ENCODE results near the gene NEIL1.
"Not testable (repeated sequence)": the region's sequence is repeated elsewhere in the genome, so short reads cannot be mapped to it uniquely, and the experiment has no call there.

The NEIL1 gene

GRCh38 chr15:75371486-75371885 is 24.6 kb downstream of the NEIL1 start:
- Histone ChIP-seq H3K79me2 (ENCODE audit: insufficient read depth, low read length) (peaks cover 26% of the 10 kb centered on the region), H3K4me2 (ENCODE audit: insufficient read depth, low read length) (no peak overlapping the region), H3K4me3 (ENCODE audit: low read depth in 1 of 2, low read length in 2 of 2) (no peak overlapping the region), H3K27me3 (ENCODE audit: insufficient read depth, low read length, poor library complexity) (no peaks in the 10 kb centered on the region), H4K20me1 (ENCODE audit: insufficient read depth, low read length) (peaks cover 20% of the 10 kb centered on the region), H3K4me1 (ENCODE audit: insufficient read depth, low read length) (peaks cover 31% of the 10 kb centered on the region), H3K36me3 (ENCODE audit: insufficient read depth, low read length) (peaks cover 68% of the 10 kb centered on the region), H2AFZ (ENCODE audit: low read depth, low read length) (no peak overlapping the region), H3K9ac (ENCODE audit: low read depth, low read length) (no peak overlapping the region), H3K27ac (ENCODE audit: low read length) (no peak overlapping the region), H3K9me3 (ENCODE audit: insufficient read depth, low read length, severe bottlenecking) (no peaks in the 10 kb centered on the region)
- DNase-seq: no peak
- TF ChIP-seq, protein P1, sequence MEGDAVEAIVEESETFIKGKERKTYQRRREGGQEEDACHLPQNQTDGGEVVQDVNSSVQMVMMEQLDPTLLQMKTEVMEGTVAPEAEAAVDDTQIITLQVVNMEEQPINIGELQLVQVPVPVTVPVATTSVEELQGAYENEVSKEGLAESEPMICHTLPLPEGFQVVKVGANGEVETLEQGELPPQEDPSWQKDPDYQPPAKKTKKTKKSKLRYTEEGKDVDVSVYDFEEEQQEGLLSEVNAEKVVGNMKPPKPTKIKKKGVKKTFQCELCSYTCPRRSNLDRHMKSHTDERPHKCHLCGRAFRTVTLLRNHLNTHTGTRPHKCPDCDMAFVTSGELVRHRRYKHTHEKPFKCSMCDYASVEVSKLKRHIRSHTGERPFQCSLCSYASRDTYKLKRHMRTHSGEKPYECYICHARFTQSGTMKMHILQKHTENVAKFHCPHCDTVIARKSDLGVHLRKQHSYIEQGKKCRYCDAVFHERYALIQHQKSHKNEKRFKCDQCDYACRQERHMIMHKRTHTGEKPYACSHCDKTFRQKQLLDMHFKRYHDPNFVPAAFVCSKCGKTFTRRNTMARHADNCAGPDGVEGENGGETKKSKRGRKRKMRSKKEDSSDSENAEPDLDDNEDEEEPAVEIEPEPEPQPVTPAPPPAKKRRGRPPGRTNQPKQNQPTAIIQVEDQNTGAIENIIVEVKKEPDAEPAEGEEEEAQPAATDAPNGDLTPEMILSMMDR (IDR thresholded peaks at IDR 0.05; ENCODE audit: borderline replicate concordance, extremely low read depth, low read length, poor library complexity, severe bottlenecking): no peak
- no peak for TF ChIP-seq EZH2 (IDR thresholded peaks at IDR 0.05; ENCODE audit: borderline replicate concordance, low read depth, low read length, severe bottlenecking)
- ATAC-seq (ENCODE audit: insufficient read depth, low read depth): no peak

DNA sequence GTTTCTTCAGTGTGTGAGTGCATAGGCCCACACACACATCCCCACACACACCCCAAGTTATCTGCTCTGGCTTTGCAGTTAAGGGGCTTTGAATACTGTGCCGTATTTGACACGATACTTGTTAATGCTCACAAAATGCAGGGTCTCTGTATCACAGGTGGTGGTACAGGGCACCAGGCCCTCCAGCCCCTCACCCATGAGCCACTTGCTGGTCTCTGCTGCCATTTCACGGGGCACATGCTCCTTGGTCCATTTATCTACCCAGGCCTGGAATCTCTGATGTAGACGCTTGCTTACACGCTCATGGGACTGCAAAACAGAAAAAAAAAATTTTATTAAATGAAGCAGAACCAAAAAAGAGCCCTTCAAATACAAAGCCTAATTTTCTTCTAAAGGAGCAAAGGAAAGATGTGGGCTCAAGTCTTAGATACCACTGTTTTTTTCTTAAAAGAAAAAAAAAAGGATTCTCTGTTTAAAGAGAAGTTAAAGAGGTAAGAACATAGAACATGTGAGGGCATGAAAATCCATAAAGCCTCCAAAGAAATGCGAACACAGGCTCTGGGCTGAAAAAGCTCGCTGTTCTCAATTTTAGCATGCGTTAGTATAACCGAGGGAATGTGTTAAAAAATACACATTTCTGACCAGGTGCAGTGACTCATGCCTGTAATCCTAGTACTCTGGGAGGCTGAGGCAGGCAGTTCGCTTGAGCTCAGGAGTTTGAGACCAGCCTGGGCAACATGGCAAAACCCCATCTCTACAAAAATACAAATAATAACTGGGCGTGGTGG is 25.3 kb downstream of the NEIL1 start:
- H2AFZ ChIP-seq (ENCODE audit: low read depth, low read length): no peak overlapping the region
- H3K27me3 ChIP-seq (ENCODE audit: insufficient read depth, low read length, poor library complexity): no peaks in the 10 kb centered on the region
- TF ChIP-seq EZH2 (IDR thresholded peaks at IDR 0.05; ENCODE audit: borderline replicate concordance, low read depth, low read length, severe bottlenecking): no peak
- TF ChIP-seq, protein P1 (IDR thresholded peaks at IDR 0.05; ENCODE audit: borderline replicate concordance, extremely low read depth, low read length, poor library complexity, severe bottlenecking): no peak
- no peak overlapping the region for H3K27ac ChIP-seq (ENCODE audit: low read length)
- peaks cover 68% of the 10 kb centered on the region for H3K36me3 ChIP-seq (ENCODE audit: insufficient read depth, low read length)
- H3K4me1 ChIP-seq (ENCODE audit: insufficient read depth, low read length): peaks cover 30% of the 10 kb centered on the region
- no peak overlapping the region for H3K4me2 ChIP-seq (ENCODE audit: insufficient read depth, low read length)
- no peak overlapping the region for H3K9ac ChIP-seq (ENCODE audit: low read depth, low read length)
- ATAC-seq (ENCODE audit: insufficient read depth, low read depth): no peak
- peaks cover 15% of the 10 kb centered on the region for H4K20me1 ChIP-seq (ENCODE audit: insufficient read depth, low read length)
- H3K79me2 ChIP-seq (ENCODE audit: insufficient read depth, low read length): peaks cover 26% of the 10 kb centered on the region
- no peaks in the 10 kb centered on the region for H3K9me3 ChIP-seq (ENCODE audit: insufficient read depth, low read length, severe bottlenecking)
- no peak for DNase-seq
- no peak overlapping the region for H3K4me3 ChIP-seq (ENCODE audit: low read depth in 1 of 2, low read length in 2 of 2)

DNA sequence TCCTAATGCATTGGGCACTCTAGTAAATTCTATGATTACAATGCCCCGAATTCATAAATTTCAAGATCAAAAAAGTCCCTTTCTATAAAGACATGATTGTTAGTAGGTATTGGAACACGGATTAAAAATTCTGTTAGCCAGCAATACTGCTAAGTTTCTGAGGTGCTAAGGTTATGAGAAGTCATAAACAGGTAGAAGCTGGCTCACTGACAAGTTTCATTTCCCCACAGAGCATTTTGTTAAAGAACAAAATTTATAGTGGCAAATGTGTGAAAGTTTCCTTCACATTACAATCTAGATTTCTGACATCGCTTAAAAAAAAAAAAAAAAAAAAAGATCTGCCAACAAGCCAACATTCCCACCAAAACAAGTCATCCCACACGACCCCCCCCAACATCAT is 33.9 kb downstream of the NEIL1 start:
- Histone ChIP-seq H3K27me3 (ENCODE audit: insufficient read depth, low read length, poor library complexity) (no peaks in the 10 kb centered on the region), H3K9me3 (ENCODE audit: insufficient read depth, low read length, severe bottlenecking) (no peaks in the 10 kb centered on the region), H3K4me3 (ENCODE audit: low read depth in 1 of 2, low read length in 2 of 2) (no peak overlapping the region), H4K20me1 (ENCODE audit: insufficient read depth, low read length) (no peaks in the 10 kb centered on the region), H3K79me2 (ENCODE audit: insufficient read depth, low read length) (no peaks in the 10 kb centered on the region), H3K27ac (ENCODE audit: low read length) (no peak overlapping the region), H2AFZ (ENCODE audit: low read depth, low read length) (no peak overlapping the region), H3K4me1 (ENCODE audit: insufficient read depth, low read length) (no peaks in the 10 kb centered on the region), H3K4me2 (ENCODE audit: insufficient read depth, low read length) (no peak overlapping the region), H3K36me3 (ENCODE audit: insufficient read depth, low read length) (peaks cover 86% of the 10 kb centered on the region), H3K9ac (ENCODE audit: low read depth, low read length) (no peak overlapping the region)
- ATAC-seq (ENCODE audit: insufficient read depth, low read depth) (no peak), DNase-seq (no peak)
- TF ChIP-seq EZH2 (IDR thresholded peaks at IDR 0.05; ENCODE audit: borderline replicate concordance, low read depth, low read length, severe bottlenecking): no peak
- TF ChIP-seq, protein P1 (IDR thresholded peaks at IDR 0.05; ENCODE audit: borderline replicate concordance, extremely low read depth, low read length, poor library complexity, severe bottlenecking): no peak

GRCh38 chr15:75383986-75384385 is 37.1 kb downstream of the NEIL1 start:
- H3K4me2 ChIP-seq (ENCODE audit: insufficient read depth, low read length); ATAC-seq (ENCODE audit: insufficient read depth, low read depth); H3K9me3 ChIP-seq (ENCODE audit: insufficient read depth, low read length, severe bottlenecking); H3K79me2 ChIP-seq (ENCODE audit: insufficient read depth, low read length); H3K4me3 ChIP-seq (ENCODE audit: low read depth in 1 of 2, low read length in 2 of 2); H3K27ac ChIP-seq (ENCODE audit: low read length); H3K9ac ChIP-seq (ENCODE audit: low read depth, low read length); DNase-seq; H3K4me1 ChIP-seq (ENCODE audit: insufficient read depth, low read length); H3K27me3 ChIP-seq (ENCODE audit: insufficient read depth, low read length, poor library complexity); H4K20me1 ChIP-seq (ENCODE audit: insufficient read depth, low read length); H2AFZ ChIP-seq (ENCODE audit: low read depth, low read length): not testable (repeated sequence)
- H3K36me3 ChIP-seq (ENCODE audit: insufficient read depth, low read length): peaks cover 90% of the 10 kb centered on the region
